Nephron (organoid): ENCODE results near the gene CLDND2.
A peak's percentile ranks its signal among the peaks of the same experiment; 100 is the strongest.

Experiments
- H3K27ac Mint-ChIP-seq, 3 experiments: 2 replicates each; pipeline ENCODE4 v1.8.0; 2020; ENCODE audit warnings: mixed read lengths in 3 of 3, mild to moderate bottlenecking in 2 of 3, moderate library complexity in 1 of 3
- H3K27me3 Mint-ChIP-seq: 2 replicates; pipeline ENCODE4 v1.8.0; 2021; ENCODE audit warnings: low read depth, mild to moderate bottlenecking, moderate library complexity, mixed read lengths
- H3K36me3 Mint-ChIP-seq: 2 replicates; pipeline ENCODE4 v1.8.0; 2020; ENCODE audit warnings: low read depth, mixed read lengths
- H3K4me1 Mint-ChIP-seq: 2 replicates; pipeline ENCODE4 v1.8.0; 2020; ENCODE audit warnings: mixed read lengths
- H3K4me3 Mint-ChIP-seq, 3 experiments: 2 replicates each; pipeline ENCODE4 v1.8.0; 2020; ENCODE audit warnings: mild to moderate bottlenecking in 3 of 3, mixed read lengths in 3 of 3, moderate library complexity in 2 of 3
- H3K9me3 Mint-ChIP-seq: 2 replicates; pipeline ENCODE4 v1.8.0; 2020; ENCODE audit warnings: mixed read lengths
- CTCF ChIP-seq, 3 experiments: fragments of 200-600 bp; sonication (generic); IDR thresholded peaks; one replicate each; pipeline ENCODE4 v1.5.0; 2021; ENCODE audit warnings: antibody characterized with exemption in 3 of 3; ENCODE audit not compliant: unreplicated experiment in 3 of 3

The CLDND2 gene

GRCh38 chr19:51364200-51365106 lies 4.3 kb downstream of the CLDND2 start:
- Mint-ChIP-seq H3K36me3 (no peaks in the 10 kb centered on the region), H3K4me1 (peaks cover 32% of the 10 kb centered on the region), H3K4me3 (peak overlapping the region; percentile 69 to 77 (median 75)), H3K9me3 (no peaks in the 10 kb centered on the region), H3K27ac (peak overlapping the region; percentile 31 to 72 (median 70)), H3K27me3 (no peaks in the 10 kb centered on the region)
- no peak for TF ChIP-seq CTCF (IDR thresholded peaks at IDR 0.05; ENCODE audit: unreplicated experiment in 3 of 3)

- H3K9me3 Mint-ChIP-seq, result no peaks in the 10 kb centered on the region
- peaks cover 37% of the 10 kb centered on the region for H3K4me1 Mint-ChIP-seq
- H3K4me3 Mint-ChIP-seq, result no peak overlapping the region
- H3K27me3 Mint-ChIP-seq, result no peaks in the 10 kb centered on the region
- no peak overlapping the region for H3K27ac Mint-ChIP-seq
- H3K36me3 Mint-ChIP-seq, result peaks cover under 1% of the 10 kb centered on the region
- no peak for TF ChIP-seq CTCF (IDR thresholded peaks at IDR 0.05; ENCODE audit: unreplicated experiment in 3 of 3)
These were observed 7.6 kb downstream of the CLDND2 start for GRCh38 chr19:51361239-51361638.

- Mint-ChIP-seq H3K36me3 (peaks cover 3% of the 10 kb centered on the region), H3K27me3 (no peaks in the 10 kb centered on the region), H3K27ac (peak overlapping the region in 2 of 3 experiments; percentile 97), H3K9me3 (no peaks in the 10 kb centered on the region), H3K4me3 (peak overlapping the region in 2 of 3 experiments; percentile 14 to 33), H3K4me1 (peaks cover 37% of the 10 kb centered on the region)
- TF ChIP-seq CTCF (IDR thresholded peaks at IDR 0.05; ENCODE audit: unreplicated experiment in 3 of 3), result no peak
These were observed 9.5 kb downstream of the CLDND2 start for GRCh38 chr19:51359294-51359693.

GRCh38 chr19:51357952-51358351 lies 10.9 kb downstream of the CLDND2 start:
- Mint-ChIP-seq H3K4me3 (no peak overlapping the region), H3K4me1 (peaks cover 30% of the 10 kb centered on the region)

GRCh38 chr19:51356159-51356801 lies 12.5 kb downstream of the CLDND2 start:
- Mint-ChIP-seq H3K4me3 (no peak overlapping the region), H3K36me3 (peaks cover 15% of the 10 kb centered on the region), H3K9me3 (no peaks in the 10 kb centered on the region), H3K27ac (peak overlapping the region in 1 of 3 experiments; percentile 63), H3K4me1 (peaks cover 22% of the 10 kb centered on the region), H3K27me3 (no peaks in the 10 kb centered on the region)
- TF ChIP-seq CTCF (IDR thresholded peaks at IDR 0.05; ENCODE audit: unreplicated experiment in 3 of 3), result no peak

More at GRCh38 chr19:51357952-51358351, 10.9 kb downstream of the CLDND2 start:
- Mint-ChIP-seq H3K27me3 (no peaks in the 10 kb centered on the region), H3K36me3 (peaks cover 3% of the 10 kb centered on the region), H3K27ac (peak overlapping the region in 2 of 3 experiments; percentile 53 to 58), H3K9me3 (no peaks in the 10 kb centered on the region)
- TF ChIP-seq CTCF (IDR thresholded peaks at IDR 0.05; ENCODE audit: unreplicated experiment in 3 of 3), result no peak
